Mucosa of rectum (tissue), 2 donors: Measurements from ENCODE around the gene BBOX1.

Experiments
- H3K27ac ChIP-seq, 2 donors: one replicate each; pipeline ENCODE4 v1.7.0; 2013; ENCODE audit warnings: inconsistent platforms in 2 of 2, low read depth in 2 of 2, low read length in 2 of 2
- H3K27me3 ChIP-seq, 2 donors: one replicate each; pipeline ENCODE4 v1.7.0; 2013; ENCODE audit warnings: low read length in 2 of 2; ENCODE audit not compliant: control insufficient read depth in 2 of 2, insufficient read depth in 2 of 2
- H3K36me3 ChIP-seq, 2 donors: one replicate each; pipeline ENCODE4 v1.7.0; 2013; ENCODE audit warnings: low read length in 2 of 2; ENCODE audit not compliant: control insufficient read depth in 2 of 2, insufficient read depth in 2 of 2
- H3K4me1 ChIP-seq, 2 donors: one replicate each; pipeline ENCODE4 v1.7.0; 2013; ENCODE audit warnings: low read length in 2 of 2, mild to moderate bottlenecking in 1 of 2; ENCODE audit not compliant: control insufficient read depth in 2 of 2, insufficient read depth in 2 of 2
- H3K4me3 ChIP-seq, 2 donors: one replicate each; pipeline ENCODE4 v1.7.0; 2013; ENCODE audit warnings: low read length in 2 of 2
- H3K9ac ChIP-seq, 2 donors: one replicate each; pipeline ENCODE4 v1.7.0; 2013; ENCODE audit warnings: low read length in 2 of 2, low read depth in 1 of 2, mild to moderate bottlenecking in 1 of 2
- H3K9me3 ChIP-seq, 2 donors: one replicate each; pipeline ENCODE4 v1.7.0; 2013; ENCODE audit warnings: low read length in 2 of 2; ENCODE audit not compliant: control insufficient read depth in 2 of 2
- donor health status: healthy.
- donor health status: Normal muscosa, but diverticular disease.

The BBOX1 gene

DNA sequence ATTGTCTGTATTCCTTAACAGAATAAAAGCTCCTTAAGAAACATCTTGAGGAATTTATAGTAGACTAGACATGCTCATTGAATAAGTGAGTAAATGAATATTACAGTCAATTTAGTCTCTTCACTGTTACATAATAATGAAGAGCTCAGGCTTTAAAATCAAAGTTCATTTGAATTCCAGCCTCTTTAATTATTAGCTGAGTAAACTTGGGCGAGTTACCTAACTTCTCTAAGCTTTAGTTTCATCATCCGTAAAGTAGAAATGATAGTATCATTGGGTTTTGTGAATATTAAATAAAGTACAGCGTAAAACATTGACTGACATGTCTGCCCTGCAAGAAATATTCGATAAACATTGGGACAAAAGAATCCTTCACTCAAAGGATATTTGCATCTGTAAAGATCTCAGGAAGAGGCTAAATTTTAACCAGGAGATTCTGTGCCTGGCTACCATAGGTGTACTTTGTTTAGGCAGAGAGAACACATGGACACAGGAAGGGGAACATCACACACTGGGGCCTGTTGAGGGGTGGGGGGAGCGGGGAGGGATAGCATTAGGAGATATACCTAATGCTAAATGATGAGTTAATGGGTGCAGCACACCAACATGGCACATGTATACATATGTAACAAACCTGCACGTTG, 15.2 kb upstream of the BBOX1 start:
- no peaks in the 10 kb centered on the region for H3K9me3 ChIP-seq
- no peak overlapping the region for H3K9ac ChIP-seq
- no peak overlapping the region for H3K27ac ChIP-seq
- no peaks in the 10 kb centered on the region for H3K4me1 ChIP-seq
- H3K4me3 ChIP-seq: no peak overlapping the region
- H3K27me3 ChIP-seq: no peaks in the 10 kb centered on the region
- H3K36me3 ChIP-seq: no peaks in the 10 kb centered on the region

DNA sequence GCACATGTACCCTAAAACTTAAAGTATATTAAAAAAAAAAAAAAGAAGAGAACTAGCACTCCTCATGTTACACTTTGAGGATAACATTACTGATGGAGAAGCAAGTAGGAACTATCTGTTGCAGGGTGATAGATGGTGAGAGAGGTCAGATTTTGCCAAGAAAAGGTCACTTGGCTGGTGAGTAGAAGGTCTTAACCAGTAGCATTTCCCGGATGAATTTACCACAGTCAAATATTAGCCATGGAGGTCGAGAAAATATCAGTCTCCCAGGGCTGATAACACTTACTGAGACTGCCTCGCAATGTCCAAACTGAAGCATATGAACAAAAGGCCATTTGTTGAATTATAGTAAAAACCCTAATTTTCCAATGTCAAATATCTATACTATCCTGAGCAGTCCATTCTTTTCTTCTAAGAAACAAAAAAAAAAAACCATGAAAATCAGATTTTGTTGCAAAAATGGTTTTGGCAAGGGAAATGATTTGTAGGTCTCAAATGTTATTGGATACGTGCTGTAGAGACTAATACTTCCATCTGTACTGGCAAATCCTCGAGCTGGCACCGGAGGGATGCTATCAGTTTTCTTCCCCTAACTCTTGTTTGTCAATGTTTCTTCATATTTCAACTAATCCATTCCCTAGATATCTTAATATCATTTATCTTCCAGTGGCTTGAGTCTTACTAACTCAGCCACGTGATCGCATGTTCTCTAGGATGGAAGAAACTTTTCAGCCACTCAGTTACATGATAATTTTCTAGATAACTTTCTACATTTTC, 14.5 kb upstream of the BBOX1 start:
- no peak overlapping the region for H3K27ac ChIP-seq
- no peak overlapping the region for H3K4me3 ChIP-seq

DNA sequence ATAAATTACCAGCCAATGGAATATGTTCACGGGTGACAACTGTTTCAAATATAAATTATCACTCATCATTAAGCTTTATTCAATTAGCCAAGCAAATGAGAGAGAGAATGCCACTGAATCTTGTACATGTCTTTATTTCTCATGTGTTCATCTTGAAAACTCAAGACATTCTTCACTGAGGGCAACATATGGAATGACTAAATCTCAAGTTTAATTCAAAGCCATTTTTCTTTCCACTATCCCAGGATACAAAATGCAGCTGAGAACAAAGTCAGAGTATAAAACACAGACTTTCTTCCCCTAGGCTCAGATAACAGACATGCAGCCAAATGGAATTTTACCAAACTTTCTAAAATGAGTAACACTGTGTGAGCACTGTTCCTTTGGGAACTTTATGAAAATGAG, 12.1 kb upstream of the BBOX1 start:
- no peaks in the 10 kb centered on the region for H3K4me1 ChIP-seq
- H3K27me3 ChIP-seq: no peaks in the 10 kb centered on the region
- no peak overlapping the region for H3K9ac ChIP-seq
- H3K27ac ChIP-seq: no peak overlapping the region
- H3K9me3 ChIP-seq: no peaks in the 10 kb centered on the region
- no peak overlapping the region for H3K4me3 ChIP-seq
- H3K36me3 ChIP-seq: no peaks in the 10 kb centered on the region

More for the DNA sequence above, 14.5 kb upstream of the BBOX1 start:
- H3K9ac ChIP-seq: no peak overlapping the region
- H3K27me3 ChIP-seq: no peaks in the 10 kb centered on the region
- no peaks in the 10 kb centered on the region for H3K36me3 ChIP-seq
- no peaks in the 10 kb centered on the region for H3K9me3 ChIP-seq
- H3K4me1 ChIP-seq: no peaks in the 10 kb centered on the region

DNA sequence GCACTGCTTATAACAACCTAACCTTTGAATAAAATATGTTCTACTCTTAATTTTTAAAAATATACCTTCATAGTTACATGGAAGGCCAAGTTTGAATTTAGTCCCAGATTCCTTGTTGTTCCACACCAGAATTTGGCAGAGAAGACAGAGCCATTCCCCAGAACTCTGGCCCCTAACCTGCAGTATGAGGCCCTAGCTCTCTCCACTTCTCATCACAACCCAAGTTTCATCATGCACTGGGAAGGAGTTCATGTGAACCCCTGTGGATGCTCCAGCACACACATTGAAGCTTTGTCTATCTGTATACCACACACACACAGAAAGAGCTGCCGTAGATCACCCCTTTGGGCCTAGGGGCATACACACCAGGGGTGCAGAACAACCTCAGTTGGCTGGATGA, 10.6 kb upstream of the BBOX1 start:
- Histone ChIP-seq H3K9me3 (no peaks in the 10 kb centered on the region), H3K36me3 (no peaks in the 10 kb centered on the region), H3K4me1 (no peaks in the 10 kb centered on the region), H3K4me3 (no peak overlapping the region), H3K27me3 (no peaks in the 10 kb centered on the region), H3K9ac (no peak overlapping the region), H3K27ac (no peak overlapping the region)

DNA sequence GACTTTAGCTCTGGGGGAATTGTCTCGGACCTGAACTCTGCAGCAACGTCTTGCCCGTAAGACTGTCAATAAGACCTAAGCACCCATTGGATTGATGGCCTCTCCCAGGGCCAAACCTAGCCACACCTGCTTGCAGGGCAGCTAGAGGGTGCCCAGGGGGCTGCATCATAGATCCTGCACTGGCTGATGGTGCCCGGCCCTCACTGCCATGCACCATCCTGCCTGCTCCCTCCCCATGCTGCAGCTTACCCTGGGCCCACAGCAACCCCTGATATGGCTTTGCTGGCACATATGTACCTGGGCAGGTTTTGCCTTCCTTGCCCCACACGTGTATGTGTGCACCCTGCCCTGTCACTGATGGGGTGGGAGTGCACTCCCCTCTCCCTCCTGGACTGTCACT, 8.9 kb upstream of the BBOX1 start:
- Histone ChIP-seq H3K36me3 (no peaks in the 10 kb centered on the region), H3K27ac (no peak overlapping the region), H3K4me3 (no peak overlapping the region), H3K9me3 (no peaks in the 10 kb centered on the region), H3K4me1 (no peaks in the 10 kb centered on the region), H3K9ac (no peak overlapping the region), H3K27me3 (no peaks in the 10 kb centered on the region)

DNA sequence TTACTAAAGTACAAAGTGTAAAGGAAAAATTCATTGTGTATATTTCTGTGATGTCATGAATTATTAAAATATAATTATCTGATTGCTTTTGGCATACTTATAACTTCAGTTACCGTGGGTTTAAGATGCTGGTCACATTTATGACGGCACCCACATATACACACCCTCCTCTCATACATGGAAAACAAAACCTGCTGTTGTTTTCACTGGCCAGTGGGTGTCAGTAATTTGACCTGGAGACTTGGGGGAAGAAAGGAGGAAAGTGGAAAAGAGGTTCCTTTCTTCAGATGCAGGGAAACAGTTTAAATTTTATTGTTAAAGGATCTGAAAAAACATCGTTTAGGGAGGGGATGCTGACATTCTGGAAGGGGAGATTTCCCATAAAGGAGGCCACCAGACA, 742 bp upstream of the BBOX1 start:
- Histone ChIP-seq H3K9ac (no peak overlapping the region), H3K36me3 (no peaks in the 10 kb centered on the region), H3K27ac (no peak overlapping the region), H3K4me3 (no peak overlapping the region), H3K9me3 (no peaks in the 10 kb centered on the region), H3K4me1 (no peaks in the 10 kb centered on the region), H3K27me3 (no peaks in the 10 kb centered on the region)

DNA sequence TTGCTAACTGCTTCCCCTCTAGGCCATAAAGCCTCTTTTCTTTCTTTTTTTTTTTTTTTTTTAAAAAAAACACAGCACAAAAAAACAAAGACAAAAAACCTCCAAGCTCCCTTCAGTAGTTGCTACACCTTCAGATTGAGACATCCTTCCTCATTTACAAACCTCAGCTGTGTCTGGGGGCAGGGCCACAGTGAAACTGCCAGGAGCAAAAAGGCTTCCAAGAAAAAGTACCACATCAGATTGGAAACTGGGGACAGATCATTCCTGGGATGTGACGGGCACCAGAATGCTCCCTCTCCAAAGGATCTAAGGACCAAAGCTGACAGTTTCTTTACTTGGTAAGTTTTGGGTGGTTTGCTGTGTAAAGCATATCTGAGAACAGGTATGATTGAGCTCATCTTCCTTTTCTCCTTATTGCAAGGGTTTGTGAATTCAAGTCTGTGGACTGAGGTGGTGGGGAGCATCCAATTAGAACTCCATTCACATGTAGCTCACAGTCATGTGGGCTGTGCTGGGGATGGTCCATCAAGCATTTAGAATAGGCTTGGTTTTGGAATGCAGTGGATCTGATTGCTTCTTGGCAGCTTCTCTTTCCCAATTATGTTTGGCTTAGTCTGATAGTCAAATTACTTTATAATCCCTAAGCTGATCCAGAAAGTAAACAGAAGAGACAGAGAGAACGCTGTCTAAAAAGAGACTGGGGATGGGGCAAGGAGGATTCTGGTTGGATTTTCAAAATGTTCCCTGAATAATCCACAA, 705 bp downstream of the BBOX1 start:
- H3K27ac ChIP-seq: no peak overlapping the region
- H3K9me3 ChIP-seq: no peaks in the 10 kb centered on the region

DNA sequence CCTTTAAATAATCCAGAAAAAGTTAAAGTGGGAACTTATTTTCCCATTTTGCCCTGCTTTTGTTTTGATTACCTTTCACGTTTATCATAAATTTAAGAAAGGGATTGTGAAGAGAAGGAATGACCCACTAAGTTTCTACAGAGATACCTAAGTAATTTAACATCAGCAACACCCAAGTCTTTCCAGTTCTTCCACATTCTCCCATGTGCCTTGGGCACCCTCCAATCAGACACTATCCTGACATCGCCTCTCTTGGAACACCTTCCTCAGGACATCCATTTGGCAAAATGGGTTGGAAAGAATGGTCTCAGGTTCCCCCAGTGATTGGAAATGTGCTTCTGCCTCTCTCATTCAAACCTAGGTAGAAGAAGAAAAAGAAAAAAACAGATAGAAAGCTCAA, 6.3 kb downstream of the BBOX1 start:
- Histone ChIP-seq H3K9me3 (no peaks in the 10 kb centered on the region), H3K27ac (no peak overlapping the region), H3K4me1 (no peaks in the 10 kb centered on the region), H3K9ac (no peak overlapping the region), H3K27me3 (no peaks in the 10 kb centered on the region), H3K4me3 (no peak overlapping the region), H3K36me3 (no peaks in the 10 kb centered on the region)

More for the DNA sequence above, 705 bp downstream of the BBOX1 start:
- H3K4me3 ChIP-seq: no peak overlapping the region
- H3K9ac ChIP-seq: no peak overlapping the region
- H3K4me1 ChIP-seq: no peaks in the 10 kb centered on the region
- no peaks in the 10 kb centered on the region for H3K27me3 ChIP-seq
- no peaks in the 10 kb centered on the region for H3K36me3 ChIP-seq

DNA sequence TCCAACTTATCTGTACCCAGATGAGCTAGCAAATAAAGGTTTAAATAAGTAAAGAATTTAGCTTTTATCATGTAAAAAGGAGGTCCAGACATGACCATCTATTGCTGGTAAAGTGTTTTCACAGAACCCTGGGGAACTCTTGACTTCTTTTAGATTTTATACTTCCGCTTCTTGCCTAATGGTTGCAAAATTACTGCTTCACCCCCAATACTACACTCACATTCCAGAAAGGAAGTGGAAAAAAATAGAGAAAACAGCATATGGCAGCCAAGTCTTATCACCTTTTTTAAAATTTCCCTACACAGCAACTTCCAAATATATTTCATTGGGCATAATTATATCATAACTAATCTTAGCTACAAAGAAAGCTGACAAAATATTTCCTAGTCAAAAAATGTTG, 12.1 kb downstream of the BBOX1 start:
- Histone ChIP-seq H3K9ac (no peak overlapping the region), H3K36me3 (no peaks in the 10 kb centered on the region), H3K27ac (no peak overlapping the region), H3K27me3 (no peaks in the 10 kb centered on the region), H3K9me3 (no peaks in the 10 kb centered on the region), H3K4me1 (no peaks in the 10 kb centered on the region), H3K4me3 (no peak overlapping the region)

DNA sequence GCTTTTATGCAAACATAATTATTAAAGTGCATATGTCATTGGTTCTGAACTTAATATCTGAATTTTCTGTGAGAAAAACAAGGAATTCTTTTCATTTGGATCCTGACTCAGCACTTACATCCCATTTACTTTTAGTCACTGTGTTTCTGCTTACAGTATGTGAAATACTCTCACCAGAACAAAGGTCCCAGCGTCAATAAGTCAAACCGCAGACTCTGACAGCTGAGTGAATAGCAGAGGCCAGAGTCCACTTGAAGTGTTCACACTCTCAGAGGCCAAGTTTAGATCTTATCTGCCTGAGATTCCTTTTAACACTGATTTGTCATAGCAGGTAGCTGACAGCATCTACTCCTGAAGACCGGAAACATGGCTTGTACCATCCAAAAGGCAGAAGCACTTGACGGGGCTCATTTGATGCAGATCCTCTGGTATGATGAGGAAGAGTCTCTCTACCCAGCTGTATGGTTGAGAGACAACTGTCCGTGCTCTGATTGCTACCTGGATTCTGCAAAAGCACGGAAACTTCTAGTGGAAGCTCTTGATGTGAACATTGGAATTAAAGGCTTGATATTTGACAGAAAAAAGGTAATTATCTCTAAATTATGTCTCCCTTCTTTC, 14.6 kb downstream of the BBOX1 start:
- Histone ChIP-seq H3K4me3 (no peak overlapping the region), H3K9ac (no peak overlapping the region), H3K27me3 (no peaks in the 10 kb centered on the region), H3K4me1 (no peaks in the 10 kb centered on the region), H3K27ac (no peak overlapping the region), H3K9me3 (no peaks in the 10 kb centered on the region), H3K36me3 (no peaks in the 10 kb centered on the region)
